Ureter (tissue), 1 donor: Measurements from ENCODE around the gene TMEM139. TPM values are rescaled to one million over a fixed set of nuclear protein-coding genes. Genes with fewer than 3 reads are reported as not detected.
"Not testable (repeated sequence)": the region's sequence is repeated elsewhere in the genome, so short reads cannot be mapped to it uniquely, and the experiment has no call there.

Experiments
- DNase-seq: peaks from one replicate; pipeline ENCODE4 v3.0.0-alpha.2; 2020; ENCODE audit warnings: low spot score
- total RNA-seq: library from RNA; stranded (reverse); gene quantifications from one replicate; pipeline ENCODE4 v1.2.4, GENCODE V29; 2023
- donor health status: DM: yes; HTN: yes; CAD: no.

Gene TMEM139
- total RNA-seq, 1 donor from 2014 or later, result 34.0 TPM

DNA sequence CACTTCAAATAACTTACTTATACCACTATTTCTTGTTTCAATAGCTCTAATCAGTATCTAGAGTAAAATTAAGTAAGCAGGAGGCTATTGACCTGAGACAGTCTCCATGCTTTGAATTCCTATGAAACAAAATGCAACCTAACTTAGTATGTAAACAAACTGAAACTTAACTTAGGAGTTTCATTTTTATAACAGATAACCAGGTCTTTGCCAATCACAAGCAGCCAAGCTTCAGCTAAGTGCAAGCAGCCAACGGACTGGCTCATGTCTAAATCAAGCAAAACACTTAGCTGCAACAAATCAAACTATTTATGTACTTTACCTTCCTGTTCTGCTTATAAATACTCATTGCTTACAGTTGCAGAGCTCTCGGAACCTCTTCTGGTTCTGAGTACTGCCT lies 25.9 kb upstream of the TMEM139 start:
- DNase-seq, result no peak

DNA sequence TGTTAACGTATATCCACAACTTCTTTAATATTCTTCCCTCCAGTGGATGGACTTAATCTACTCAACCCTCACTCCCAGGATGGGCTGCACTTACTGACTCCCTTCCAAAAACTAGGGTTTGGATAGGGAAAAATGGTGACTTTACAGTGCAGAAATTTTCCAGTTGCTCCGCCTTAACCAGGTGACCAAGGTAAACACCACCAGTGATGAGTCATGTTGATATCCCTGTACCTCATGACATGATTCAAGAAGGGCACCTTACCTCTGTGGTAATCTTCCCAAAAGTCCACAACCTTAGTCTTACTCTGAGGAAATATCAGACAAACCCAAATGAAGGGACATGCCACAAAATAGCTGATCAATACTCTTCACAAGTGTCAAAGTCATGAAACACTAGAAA lies 25.0 kb upstream of the TMEM139 start:
- DNase-seq, result no peak

DNA sequence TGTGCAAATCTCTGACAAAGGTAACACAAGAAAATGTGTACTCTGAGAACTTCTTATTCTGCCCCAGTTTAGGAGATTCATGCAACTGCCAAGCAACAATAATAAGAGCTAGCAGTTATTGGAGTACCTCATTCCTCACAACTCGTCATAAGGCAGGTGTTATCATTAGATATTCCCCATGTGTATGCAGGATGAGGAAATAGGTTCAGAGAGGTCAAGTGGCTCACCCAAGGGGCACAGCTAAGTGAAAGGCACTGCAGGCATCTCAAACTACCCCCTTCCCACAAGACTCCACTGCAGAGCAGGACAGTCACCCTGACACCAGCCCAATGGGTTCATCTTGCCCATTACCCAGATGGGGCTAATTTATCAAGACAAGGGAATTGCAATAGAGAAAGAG lies 22.9 kb upstream of the TMEM139 start:
- DNase-seq, result no peak

DNA sequence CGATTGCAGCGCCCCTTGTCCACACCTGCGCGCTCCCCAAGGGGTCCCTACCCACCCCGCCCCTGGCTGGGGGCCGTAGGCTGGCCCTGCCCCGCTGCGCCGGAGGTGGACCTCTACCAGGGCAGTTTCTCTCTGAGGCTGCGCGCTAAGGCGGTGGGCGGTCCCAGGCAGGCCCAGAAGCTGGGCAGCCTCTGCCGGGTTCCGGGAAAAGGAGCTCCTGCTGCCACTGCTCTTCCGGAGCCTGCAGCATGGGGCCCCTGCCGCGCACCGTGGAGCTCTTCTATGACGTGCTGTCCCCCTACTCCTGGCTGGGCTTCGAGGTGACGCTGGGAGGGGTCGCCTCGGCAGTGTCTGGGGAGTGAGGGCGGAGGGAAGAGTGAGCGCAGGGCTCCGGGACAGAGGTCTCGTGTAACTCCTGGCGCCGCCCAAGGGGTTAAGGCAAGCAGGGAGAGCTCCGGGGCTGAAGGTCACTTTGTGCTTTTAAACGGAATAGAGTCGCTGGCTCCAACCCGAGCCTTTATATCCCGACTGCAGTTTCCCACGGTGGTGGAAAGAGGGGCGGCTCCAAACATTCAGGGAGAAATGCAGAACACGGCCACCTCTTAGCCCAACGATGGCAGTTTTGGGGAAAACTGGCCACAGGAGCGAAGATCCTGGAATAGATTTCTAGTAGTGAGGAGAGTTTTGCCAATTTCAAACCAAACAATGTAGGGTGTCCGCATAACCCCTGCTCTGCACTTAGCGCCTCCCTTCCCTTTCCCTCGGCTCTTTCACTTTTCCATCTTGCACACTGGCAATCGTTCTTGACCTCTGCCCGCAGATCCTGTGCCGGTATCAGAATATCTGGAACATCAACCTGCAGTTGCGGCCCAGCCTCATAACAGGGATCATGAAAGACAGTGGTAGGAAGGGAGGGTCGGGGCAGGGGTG lies 21.2 kb upstream of the TMEM139 start, which contains the start of gene GSTK1:
TSS of gene GSTK1 (plus strand) at position 176 of the 930 bp plus-strand sequence. CDS start at position 249, 73 bp downstream.
- DNase-seq, result peak; percentile 87

DNA sequence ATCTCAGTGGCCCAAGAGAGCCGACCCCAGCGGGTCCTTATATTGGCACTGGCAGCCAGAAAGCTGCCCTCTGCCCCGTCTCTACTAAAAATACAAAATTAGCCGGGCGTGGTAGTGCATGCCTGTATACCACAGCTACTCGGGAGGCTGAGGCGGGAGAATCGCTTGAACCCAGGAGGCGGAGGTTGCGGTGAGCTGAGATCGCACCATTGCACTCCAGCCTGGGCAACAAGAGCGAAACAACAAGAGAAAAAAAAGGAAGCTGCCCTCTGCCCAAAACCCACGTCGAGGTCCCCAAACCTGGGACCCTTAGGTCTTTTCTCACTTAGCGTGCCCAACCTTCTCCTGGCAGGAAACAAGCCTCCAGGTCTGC lies 20.6 kb upstream of the TMEM139 start:
- DNase-seq, result not testable (repeated sequence)

DNA sequence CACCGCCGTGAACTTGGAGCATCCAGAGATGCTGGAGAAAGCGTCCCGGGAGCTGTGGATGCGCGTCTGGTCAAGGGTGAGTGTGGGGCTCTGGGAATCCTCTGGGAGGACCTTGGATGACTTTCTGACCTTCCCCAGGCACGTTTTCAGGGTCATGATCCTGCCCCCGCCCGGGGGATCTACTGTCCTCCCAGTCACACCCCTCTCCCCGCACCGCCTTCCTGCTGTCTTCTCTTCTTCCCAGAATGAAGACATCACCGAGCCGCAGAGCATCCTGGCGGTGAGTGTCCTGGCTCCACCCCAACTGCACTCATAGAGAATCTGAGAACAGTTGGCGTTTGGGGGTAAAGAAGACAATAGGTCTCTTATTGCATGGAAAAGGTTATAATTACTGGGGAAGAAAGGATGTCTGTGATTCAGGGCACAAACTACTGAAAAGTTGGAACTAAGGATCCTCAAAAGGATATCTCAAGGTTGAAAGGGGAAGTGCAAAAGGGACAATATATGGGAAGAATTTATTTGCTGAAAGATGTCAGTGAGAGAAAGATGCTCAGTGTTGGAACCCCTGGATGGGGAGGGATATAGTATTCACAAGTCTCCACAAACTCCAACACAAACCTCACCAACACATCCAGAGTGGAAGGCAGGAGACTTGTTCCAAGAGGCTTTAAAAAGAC lies 19.6 kb upstream of the TMEM139 start:
- DNase-seq, result no peak

DNA sequence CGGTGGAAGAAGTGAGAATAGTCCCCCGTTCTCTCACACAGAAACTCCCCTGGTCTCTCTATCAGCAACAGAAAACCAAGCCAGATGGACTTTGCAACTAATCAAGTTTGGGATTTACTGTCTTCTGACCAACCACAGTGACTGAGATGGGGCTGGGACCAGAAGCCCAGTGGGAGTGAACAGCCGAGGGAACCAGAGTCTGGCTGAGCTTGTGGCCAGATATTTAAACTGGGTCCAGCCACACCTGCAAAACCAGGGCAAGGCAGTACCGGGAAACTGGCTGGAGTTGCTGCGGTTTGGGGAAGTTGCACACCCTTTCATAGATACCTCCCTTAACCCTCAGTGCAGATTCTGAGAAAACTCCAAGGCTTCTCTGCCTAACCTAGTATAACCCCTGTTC lies 15.5 kb upstream of the TMEM139 start:
- DNase-seq, result no peak

DNA sequence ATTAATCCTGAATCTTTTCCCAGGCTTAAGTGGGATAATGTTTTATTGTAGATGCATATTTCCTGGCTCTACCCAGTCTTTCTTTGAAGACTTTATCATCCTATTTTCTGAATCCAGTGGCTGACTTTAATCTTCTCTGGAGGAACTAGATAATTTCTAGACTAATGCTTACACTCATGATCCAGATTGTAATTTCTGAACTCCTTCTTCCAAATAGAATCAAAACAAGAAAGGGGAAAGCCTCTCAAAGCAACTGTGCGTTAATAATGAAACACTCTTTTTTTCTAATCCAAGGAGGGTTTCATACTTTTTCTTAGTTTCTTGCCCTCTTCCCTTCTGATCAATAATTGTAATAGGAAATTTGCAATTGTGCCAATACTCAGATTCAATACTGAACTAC lies 13.5 kb upstream of the TMEM139 start:
- no peak for DNase-seq

DNA sequence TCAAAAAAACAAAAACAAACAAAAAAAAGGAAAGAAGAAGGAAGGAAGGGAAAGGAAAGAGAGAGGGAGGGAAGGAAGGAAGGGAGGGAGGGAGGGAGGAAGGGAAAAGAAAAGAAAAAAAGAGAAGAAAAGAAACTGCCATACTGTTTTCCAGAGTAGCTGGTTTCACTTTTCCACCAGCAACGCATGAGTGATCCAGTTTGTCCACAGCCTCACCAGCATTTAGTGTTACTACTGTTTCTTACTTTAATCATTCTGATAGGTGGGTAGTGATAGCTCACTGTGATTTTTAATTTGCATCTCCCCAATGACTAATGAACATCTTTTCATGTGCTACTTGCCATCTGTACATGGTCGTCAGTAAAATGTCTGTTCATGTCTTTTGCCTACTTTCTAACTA lies 11.9 kb upstream of the TMEM139 start:
- no peak for DNase-seq

DNA sequence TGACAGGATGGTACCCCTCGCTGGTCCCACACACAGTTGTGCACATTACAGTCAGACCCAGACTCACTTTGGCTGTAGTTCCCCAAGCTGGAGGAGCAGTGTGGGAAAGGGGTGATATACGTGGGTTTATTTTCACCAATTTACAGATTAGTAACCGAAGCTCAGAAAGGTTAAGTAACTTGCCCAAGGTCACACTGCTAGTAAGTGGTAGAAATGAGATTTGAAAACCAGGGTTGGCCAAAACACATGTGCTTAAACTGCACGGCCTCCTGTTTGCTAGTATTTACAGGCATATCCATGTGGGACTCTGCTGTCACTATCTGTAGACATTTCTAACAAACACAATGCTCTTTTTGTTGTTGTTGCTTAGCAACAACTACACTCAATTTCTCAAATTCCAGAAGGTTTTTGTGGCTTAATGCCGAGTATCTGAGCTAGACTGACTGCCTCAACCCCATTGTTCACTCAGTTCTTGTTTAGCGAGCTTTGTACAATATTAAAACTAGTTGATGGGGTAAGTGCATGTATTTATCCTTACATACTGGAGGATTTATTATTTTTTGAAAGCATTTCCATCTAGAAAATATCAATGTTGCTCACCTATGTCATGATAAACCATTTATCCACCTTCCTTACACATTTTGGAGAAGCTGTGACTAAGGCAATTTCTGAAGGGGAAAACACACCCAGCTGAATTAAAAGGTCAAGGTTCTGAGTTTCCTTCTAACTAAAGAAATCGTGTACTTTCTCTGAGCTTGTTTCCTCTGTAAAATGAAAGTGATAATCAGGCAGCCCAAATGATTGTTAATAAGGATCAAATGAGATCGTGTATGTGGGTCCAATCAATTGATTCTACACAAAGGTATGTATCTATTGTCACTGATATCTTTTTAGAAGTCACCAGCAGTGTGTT lies 5.3 kb upstream of the TMEM139 start:
- DNase-seq, result no peak

DNA sequence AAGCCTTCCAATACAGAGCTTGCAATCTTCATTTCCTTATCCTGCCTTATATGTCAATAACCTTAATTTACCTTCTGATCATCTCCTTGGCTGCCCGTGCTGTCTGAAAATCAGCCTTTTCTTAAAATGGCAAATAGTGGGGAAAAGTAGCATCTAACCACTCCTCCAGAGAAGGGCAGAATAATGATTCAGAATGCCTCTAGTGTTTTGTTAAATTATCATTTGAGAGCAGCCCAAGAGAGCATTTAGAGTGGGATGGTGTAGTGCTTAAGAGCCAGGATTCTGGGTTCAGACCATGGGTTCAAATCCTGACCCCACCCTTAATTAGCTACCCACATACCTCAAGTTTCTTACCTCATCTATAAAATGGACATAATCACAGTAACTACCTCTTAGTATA lies 4.6 kb upstream of the TMEM139 start:
- DNase-seq, result no peak

DNA sequence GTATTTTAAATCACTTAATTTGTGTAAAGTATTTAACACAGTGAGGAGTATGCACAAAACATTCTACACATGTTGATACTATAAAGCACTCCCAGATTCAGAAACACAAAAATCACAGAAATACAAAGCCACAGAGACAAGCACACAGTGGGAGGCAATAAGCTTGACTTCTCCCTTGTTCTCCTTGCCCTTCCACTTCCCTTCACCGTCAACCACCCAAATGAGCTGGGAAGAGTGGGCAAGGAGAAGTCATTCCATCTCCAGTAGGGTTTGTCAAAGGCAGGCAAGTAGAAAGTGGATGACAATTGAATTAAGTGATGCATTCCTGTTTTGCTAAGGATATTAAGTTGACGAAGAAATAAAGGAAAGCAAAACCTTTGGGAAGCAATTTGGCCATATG lies 4.2 kb upstream of the TMEM139 start:
- DNase-seq, result no peak

DNA sequence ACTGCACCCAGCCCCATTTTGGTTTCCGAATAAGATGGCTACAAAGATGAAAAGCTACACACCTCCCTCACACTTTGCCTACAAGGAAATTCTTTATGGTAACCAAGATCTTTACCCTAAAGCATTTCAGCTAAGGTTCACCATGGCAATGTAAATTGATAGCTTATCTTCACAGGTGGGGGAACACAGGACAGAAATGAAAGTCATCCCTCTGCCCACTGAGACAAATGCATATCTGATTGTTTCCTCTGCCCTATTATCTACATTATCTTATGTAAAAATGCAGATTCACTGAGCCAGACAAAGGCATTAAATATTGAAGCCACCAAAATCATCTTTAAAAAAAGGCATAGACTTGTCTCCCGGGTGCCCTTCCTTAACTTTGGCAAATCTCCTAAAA lies 3.2 kb upstream of the TMEM139 start:
- DNase-seq, result no peak

DNA sequence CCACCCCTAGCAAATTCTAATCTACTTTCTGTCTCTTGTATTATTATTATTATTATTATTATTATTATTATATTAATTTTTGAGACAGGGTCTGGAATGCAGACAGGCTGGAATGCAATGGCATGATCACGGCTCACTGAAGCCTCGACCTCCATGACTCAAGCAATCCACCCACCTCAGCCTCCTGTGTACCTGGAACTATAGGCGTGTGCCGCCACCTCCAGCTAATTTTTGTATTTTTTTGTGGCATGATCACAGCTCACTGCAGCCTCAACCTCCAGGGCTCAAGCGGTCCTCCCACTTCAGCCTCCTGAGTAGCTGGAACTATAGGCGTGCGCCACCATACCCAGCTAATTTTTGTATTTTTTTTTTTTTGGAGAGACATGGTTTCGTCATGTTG lies 2.6 kb upstream of the TMEM139 start:
- DNase-seq, result no peak

DNA sequence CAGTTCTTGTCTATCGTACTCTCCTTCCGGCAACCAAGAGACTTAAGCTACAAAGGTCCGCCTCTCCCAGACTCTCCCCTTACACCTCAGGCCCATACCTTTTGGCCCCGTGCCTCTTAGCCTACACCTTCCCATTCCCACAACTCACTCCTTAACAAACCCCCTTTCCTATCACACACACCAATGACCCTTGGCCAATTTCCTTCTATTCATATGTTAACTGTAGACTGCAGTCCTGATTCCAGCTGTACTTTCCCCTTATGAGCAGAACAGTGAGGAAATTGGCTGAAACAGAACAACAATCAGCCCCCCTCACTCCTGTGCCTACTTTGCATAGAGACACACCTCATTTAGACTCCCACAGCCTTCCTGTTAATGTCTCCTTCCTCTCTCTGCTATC lies 1.4 kb upstream of the TMEM139 start:
- no peak for DNase-seq

DNA sequence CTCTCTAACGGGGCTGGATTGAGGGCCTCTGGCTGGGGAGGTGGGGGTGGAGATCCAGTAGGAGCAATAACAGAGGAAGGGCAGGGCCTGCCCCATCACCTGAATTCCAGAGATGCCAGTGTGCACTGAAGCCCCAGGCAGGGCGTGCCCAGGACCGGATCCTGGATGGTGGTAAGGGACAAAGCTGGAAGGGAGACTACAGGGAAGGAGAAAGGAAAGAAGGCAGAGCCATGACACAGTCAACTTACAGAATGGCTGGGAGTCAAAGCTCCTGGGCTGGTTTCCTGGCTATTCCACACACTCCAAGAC lies 666 bp downstream of the TMEM139 start:
- no peak for DNase-seq

DNA sequence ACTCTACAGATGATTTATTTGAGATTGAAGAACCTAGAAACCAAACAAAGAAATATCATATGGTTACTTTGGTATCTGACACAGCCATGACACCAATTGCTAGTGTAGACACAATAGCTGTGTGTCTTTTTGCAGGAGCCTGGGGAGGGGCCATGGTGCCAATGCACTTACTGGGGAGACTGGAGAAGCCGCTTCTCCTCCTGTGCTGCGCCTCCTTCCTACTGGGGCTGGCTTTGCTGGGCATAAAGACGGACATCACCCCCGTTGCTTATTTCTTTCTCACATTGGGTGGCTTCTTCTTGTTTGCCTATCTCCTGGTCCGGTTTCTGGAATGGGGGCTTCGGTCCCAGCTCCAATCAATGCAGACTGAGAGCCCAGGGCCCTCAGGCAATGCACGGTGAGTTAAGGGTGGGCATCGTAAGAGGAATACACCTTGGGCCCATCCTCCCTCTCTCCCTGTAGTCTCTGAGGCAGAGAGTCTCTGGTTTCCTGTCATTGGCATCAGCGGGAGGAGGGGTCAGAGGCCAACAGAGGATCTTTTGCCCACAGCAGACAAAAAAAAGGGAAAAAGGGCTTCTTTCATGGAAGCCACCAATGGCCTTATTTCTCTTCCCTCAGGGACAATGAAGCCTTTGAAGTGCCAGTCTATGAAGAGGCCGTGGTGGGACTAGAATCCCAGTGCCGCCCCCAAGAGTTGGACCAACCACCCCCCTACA lies 1.2 kb downstream of the TMEM139 start:
- no peak for DNase-seq

DNA sequence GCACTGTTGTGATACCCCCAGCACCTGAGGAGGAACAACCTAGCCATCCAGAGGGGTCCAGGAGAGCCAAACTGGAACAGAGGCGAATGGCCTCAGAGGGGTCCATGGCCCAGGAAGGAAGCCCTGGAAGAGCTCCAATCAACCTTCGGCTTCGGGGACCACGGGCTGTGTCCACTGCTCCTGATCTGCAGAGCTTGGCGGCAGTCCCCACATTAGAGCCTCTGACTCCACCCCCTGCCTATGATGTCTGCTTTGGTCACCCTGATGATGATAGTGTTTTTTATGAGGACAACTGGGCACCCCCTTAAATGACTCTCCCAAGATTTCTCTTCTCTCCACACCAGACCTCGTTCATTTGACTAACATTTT lies 1.7 kb downstream of the TMEM139 start:
- no peak for DNase-seq

DNA sequence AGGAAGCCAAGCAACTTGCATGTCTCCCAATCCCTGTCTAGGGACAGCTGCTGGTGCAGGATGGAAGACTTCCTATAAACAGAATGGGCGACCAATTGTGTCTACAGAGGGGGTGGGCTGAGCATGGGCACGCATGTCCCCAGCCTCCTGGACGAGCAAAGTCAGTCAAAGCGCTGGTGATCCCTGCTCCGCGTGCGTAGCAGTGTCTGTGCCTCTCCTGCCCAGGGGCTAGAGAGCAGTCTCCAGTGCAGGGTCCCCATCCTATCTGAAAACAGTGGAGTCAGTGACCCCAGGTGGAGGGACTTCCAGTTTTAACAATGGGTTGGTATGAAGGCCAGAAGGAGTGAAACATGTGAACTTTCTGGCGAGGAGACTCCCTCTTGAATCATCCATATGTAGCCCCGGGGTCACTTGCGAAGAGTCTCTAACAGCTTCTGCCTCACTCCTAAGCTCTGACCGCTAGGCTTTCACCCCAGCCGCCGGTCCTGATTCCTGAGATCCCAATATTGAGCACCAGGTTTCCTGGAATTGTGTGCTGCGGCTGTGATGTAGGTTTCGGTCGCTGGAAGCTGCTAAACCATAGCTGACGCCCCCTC lies 2.7 kb downstream of the TMEM139 start:
- DNase-seq, result no peak

DNA sequence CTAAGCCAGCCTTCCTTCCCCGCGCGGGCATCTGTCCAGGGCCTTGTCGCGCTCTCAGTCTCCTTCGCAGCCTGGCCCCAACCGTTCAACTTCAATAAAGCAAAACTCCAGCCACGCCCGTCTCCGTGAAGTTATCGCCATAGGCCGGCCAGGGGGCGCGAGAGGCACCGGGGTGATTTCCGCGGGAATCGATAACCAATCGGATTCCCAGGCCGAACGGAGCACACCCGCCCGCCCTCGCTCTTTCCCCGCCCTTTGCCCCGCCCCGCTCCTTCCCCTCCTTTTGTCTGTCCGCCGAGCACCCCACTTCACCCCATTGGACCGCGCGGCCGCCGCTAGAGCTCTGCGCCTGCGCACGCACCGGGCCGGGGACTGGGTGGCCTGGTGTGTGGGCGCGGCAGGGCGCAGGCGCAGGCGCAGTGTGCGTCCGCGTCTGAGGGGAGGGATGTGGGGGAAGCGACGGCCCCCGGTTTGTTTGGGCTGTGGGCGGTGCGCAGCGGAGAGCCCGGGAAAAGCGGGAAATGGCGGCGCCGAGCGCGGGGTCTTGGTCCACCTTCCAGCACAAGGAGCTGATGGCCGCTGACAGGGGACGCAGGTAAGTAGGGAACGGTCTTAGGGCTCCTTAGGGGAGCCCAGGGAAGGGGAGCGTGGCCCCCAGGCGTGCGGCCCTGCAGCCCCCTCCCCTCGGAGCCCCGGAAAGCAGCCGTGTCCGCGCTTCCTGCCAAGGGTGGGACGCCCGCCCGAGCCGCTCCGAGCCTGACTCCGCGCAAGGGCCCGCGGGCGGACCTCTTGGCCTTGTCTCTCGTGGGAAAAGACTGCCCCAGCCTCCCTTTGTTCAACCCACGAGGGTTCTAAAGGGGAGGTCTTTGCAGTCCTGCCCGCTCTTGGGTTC lies 3.4 kb downstream of the TMEM139 start, which contains the start of gene CASP2:
TSS of gene CASP2 (plus strand) at position 417 of the 892 bp plus-strand sequence. CDS start at position 522, 105 bp downstream.
- peak; percentile 98 for DNase-seq
